Raji (cell line): ENCODE results near the gene RDX.

Experiments
- POLR2A ChIP-seq: IDR thresholded peaks from 2 replicates; pipeline ENCODE4 v1.6.1; 2011; ENCODE audit warnings: low read depth, low read length, control low read depth; ENCODE audit not compliant: insufficient read depth

Gene RDX

DNA sequence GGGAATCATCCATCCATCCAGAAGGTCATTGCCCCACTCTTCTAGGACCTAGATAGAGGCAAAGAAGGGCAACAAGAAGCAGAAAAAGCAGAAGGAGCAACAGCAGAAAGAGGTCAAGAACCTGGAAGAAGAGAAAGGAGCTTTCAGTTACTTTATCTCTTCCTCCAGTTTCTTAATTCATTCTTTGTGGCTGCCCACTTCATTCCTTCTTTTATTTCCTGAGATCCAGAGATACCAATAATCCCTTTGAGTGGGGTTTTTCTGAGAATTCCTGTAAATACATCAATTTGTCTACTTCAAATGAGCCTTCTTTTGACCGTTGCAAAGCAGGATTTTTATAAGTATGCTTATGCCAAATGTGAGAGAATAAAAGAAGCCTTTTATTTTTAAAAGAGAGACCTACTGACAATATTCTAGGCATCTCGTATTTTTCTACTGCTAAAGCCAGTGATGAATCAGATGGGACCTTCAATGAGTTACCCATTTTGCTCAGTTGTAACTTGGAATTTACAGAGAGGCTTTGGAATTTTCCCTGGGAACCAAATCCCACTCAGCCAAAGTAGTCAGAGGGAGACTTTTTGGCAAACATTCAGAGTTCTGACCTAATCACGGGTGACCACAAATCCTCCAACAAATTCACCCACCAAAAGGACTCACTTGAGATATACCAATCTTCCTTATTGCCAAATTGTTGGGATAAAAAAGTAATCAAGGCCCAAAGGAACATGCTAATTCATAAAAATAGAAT, 148.3 kb downstream of the RDX start:
- TF ChIP-seq POLR2A, result no peak

DNA sequence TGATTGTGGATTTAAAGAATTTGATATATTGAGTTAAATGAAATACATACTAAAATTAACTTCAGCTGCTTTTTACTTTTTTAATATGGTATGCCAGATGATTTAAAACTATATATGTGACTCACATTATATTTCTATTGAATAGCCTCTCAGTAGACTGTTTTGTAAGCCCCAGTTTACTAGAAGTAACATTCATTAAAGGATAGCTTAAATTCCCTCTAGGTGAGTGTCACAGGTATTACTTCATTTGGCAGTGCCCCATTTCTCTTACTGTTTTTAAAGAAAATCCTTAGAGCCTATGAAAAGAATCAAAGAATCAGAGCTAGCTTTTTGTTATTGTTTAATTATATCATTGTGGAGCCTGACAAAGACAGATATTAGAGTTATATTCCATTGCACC, 154.6 kb downstream of the RDX start:
- TF ChIP-seq POLR2A, result no peak

DNA sequence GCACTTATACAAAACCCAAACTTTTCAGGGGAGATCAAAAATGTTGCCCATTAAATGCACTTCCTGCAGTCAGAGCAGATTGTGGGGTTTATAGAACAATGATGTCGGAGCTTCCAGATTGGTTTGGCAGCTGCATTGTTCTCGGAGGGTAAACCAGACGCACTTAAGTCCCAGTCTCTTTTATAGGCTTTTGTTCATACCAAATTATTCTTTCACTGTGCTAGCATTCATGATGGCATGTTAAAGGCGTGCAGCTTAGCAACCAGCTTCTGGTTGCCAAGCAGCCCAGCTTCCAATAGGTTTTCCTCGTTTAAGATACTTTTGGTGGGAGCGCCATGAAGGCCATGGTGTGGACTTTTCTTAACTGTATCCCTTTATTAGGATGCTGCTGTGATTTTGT, 162.3 kb downstream of the RDX start:
- no peak for TF ChIP-seq POLR2A

DNA sequence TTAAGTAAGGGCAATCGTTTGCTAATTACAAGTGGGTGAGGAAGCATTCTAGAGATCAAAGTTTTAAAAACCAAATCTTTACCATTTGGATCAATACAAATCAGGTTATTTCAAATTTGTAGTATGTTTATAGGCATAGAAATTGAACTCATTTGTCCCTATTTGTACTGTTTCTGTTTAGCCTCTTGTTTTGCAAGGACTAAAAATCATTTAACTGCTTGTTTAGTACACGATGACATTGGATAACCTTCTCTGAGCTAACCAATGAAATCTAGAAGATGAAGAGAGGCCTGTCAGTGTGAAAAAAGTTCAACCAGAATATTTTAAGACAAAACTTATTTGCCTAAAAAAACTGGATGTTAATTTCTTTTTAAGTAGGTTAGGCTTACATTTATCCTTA, 163.3 kb downstream of the RDX start:
- no peak for TF ChIP-seq POLR2A

DNA sequence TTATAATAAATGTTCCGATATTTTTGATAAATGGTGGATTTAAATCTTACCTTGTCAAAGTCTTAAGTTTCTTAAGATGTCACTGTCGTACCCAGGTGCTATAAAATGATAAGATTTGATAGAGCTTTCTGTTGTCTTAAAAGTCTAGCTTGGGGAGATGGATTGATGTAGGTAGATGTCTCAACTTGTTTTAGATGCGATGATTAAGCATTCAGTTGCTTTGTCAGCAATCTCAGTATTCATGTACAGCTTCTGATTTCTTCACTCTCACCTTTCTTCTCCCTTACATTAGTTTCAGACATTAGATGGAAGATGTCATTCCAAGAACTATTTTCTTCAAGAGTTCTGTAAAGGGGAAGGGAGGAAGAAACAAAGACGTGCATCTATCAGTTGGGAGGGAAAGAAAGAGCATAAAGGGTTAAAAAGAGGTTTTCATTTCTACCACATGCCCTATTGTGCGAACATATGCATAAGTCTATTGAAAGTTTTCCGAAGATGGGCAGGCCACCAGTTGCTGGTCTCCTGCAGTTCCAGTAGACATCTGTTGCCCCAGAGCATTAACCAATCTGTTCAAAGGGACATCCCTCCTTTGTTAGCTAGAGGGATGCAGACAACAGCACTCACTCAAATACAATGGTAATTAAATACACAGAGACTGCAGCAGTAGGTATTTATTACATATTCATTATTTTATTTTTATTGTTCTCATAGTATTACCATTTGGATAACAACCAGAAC, 164.9 kb downstream of the RDX start:
- no peak for TF ChIP-seq POLR2A

DNA sequence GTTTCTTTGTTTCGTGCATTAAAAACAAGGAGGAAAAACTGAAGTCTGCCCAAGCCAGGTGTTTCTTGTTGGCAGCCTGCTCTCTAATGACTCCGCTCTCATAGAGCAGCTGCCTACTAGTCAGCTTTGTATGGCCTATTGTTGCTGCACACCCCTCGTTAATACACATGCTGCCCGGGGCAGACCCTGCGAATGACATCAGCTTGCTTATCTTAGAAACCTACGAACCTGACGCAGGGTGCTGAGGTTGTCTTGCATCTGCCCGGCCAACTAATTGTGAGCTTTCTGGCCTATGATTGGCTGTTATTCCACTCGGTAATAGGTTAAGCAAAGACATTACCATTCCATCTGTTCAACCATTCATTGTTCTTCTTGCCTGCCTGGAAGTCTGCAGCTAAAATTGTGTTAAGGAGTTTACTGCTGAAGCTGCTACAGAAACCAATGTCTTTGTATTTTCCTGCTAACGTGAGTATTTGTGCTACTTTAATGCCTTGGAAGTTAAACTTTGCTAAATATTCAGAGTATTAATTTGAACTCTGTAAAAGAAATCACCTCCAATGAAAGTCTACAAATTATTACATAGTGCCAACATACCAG, 165.7 kb downstream of the RDX start:
- no peak for TF ChIP-seq POLR2A

DNA sequence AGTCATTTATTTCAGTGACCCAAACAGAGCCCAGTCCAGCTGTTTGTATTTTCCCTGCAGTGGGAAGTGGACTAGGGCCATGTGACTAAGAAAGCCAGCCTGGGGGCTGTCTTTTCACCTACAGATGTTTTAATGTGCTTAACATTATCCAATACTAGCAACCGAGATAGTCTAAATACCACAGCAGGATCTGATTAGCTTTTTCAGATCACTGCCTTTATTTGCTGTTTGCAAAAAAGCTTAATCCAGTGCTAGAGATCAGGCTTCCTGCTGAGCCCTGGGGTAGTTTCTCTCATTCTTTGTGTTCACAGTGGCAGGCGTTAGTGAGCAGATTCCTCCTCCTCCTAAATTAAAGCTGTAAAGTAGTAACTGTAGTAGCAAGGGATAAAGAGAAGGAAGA, 168.3 kb downstream of the RDX start:
- TF ChIP-seq POLR2A, result no peak

DNA sequence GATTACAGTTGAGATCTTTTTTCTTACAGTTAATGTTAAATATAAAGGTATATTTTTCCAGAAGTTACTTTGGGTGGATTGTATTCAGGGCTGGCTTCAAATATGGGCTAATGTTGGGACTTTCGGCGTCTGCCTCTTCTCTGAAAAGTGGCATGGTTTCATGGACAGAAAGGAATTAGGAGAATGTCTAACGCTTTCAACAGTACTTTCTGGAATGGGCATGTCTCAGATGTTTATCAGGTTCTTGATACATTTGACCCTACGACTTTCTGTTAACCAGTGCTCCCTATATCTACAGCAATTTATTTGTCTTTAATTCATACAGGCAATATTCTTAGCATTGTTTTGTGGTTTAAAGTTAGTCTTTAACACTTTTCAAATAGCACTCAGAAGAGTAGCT, 169.5 kb downstream of the RDX start:
- TF ChIP-seq POLR2A, result no peak

DNA sequence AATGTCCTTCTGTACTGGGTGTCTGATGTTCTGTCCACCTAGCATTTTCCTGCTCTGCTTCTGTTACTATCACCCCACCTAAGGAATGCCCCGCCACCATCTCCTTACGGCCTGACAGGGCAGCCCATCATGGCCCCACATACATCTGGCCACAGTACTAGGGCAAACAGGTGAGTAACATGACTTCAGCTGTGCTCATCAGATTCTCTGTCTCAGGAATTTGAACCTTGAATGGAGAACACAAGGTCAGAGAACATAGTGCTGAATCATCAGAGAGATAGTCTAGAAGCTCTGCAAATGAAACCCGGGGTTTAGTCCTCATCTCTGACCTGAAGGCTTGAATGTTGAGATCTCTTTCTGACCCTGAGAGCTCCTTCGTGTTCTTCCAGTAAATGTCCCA, 170.8 kb downstream of the RDX start:
- TF ChIP-seq POLR2A, result no peak
